GM12892 (cell line): ENCODE results near the gene IGFBP2.

Source experiments
- POLR2A ChIP-seq: IDR thresholded peaks from 2 replicates; pipeline ENCODE4 v1.6.1; 2011; ENCODE audit warnings: low read depth, low read length, control low read depth
- POLR2AphosphoS5 ChIP-seq: IDR thresholded peaks from 2 replicates; pipeline ENCODE4 v1.6.1; 2011; ENCODE audit warnings: low read depth, low read length, control low read depth

DNA sequence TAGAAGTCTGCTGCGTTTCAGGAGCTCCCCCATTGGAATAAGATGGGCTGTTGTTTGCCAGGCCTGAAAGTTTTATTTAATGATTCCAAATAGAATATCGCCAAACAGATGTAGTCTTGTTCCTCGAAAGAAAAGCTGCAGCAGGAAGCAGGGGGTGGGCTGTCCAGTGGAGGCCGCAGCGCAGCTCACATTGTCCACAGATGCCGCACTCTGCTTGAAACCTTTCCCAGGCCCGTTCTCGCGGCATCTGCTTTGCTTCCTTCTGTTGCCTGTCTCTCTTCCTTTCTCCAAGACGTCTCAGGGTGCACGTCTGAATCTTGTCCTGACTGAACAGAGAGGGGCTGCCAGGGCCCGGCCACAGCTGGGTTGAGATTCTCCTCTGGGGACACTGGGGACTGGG, 12.4 kb upstream of the IGFBP2 start:
- TF ChIP-seq POLR2AphosphoS5 (no peak), POLR2A (no peak)
